HPDE6-E6E7 (cell line): Measurements from ENCODE around the gene MXD1.

Experiments
- DNase-seq: peaks from one replicate; pipeline ENCODE4 v3.0.0; 2011; ENCODE audit warnings: missing footprints; ENCODE audit errors: extremely low spot score

The MXD1 gene

GRCh38 chr2:69977186-69977585, 62.3 kb downstream of the MXD1 start:
- no peak for DNase-seq

- DNase-seq, result no peak
These were observed 63.1 kb downstream of the MXD1 start for GRCh38 chr2:69977906-69978482.

- DNase-seq, result no peak
These were observed 65.2 kb downstream of the MXD1 start for GRCh38 chr2:69979902-69980807.

GRCh38 chr2:69983392-69983966, 68.6 kb downstream of the MXD1 start:
- DNase-seq, result no peak

GRCh38 chr2:69985216-69985615, 70.3 kb downstream of the MXD1 start:
- no peak for DNase-seq

GRCh38 chr2:69985688-69986087, 70.8 kb downstream of the MXD1 start:
- no peak for DNase-seq

- no peak for DNase-seq
These were observed 71.8 kb downstream of the MXD1 start for GRCh38 chr2:69986691-69987090.

- no peak for DNase-seq
These were observed 73.3 kb downstream of the MXD1 start for GRCh38 chr2:69988086-69988635.

GRCh38 chr2:69989009-69989408, 74.1 kb downstream of the MXD1 start:
- DNase-seq, result no peak

GRCh38 chr2:69989441-69990105, 74.7 kb downstream of the MXD1 start:
- DNase-seq, result no peak
